ENCODE results near the gene KRTAP1-4.
"Not testable (repeated sequence)": the region's sequence is repeated elsewhere in the genome, so short reads cannot be mapped to it uniquely, and the experiment has no call there.

DNA sequence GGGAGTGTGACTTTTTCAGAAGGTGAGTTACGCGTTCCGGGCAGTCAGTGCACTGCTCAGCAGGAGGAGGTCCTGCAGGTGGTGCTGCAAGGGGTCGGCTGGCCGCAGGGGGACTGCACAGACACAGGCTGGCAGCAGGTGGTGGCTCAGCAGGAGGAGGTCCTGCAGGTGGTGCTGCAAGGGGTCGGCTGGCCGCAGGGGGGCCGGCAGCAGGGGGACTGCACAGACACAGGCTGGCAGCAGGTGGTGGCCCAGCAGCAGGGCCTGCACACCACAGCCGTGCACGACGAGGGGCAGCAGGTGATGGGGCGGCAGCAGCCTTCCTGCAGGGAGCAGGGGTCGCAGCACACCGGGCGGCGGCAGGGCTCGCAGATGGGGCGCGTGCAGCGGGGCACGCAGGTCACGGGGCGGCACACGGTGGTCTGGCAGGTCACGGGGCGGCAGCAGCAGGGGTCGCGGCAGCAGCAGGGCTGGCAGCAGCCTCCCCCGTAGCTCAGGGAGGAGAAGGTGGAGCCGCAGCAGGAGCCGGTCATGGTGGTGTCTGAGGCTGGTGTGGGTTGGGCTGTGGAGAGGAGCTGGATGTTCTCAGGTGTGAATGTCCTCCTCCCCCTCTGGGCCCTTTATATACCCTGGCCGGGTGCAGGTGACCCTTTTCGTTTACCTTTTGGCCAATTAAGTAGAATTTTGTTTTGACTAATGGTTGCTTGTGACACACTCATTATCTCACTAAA is 16.9 kb upstream of the KRTAP1-4 start, which contains the start of gene KRTAP2-1:
- TF ChIP-seq, protein P1, sequence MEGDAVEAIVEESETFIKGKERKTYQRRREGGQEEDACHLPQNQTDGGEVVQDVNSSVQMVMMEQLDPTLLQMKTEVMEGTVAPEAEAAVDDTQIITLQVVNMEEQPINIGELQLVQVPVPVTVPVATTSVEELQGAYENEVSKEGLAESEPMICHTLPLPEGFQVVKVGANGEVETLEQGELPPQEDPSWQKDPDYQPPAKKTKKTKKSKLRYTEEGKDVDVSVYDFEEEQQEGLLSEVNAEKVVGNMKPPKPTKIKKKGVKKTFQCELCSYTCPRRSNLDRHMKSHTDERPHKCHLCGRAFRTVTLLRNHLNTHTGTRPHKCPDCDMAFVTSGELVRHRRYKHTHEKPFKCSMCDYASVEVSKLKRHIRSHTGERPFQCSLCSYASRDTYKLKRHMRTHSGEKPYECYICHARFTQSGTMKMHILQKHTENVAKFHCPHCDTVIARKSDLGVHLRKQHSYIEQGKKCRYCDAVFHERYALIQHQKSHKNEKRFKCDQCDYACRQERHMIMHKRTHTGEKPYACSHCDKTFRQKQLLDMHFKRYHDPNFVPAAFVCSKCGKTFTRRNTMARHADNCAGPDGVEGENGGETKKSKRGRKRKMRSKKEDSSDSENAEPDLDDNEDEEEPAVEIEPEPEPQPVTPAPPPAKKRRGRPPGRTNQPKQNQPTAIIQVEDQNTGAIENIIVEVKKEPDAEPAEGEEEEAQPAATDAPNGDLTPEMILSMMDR (IDR thresholded peaks at IDR 0.05) = not testable (repeated sequence)
- TF ChIP-seq POLR2A (IDR thresholded peaks at IDR 0.05) = not testable (repeated sequence)

Data from right lobe of liver (tissue), 4 donors.